Fibroblast of villous mesenchyme (primary cell): Measurements from ENCODE around the gene IFT172. TPM values are rescaled to one million over a fixed set of nuclear protein-coding genes. Genes with fewer than 3 reads are reported as not detected.

ENCODE experiments used
- DNase-seq: peaks from one replicate; pipeline ENCODE4 v3.0.0-alpha.2; 2010; ENCODE audit warnings: low read depth
- H3K4me3 ChIP-seq: 2 replicates; pipeline ENCODE4 v1.5.1; 2011; ENCODE audit warnings: low read depth, mild to moderate bottlenecking, low read length
- total RNA-seq: library from RNA; depleted of rRNA; stranded (reverse); fragments of >200 nt; gene quantifications from 2 replicates; pipeline ENCODE4 v1.2.3, GENCODE V29; 2012
- TF ChIP-seq, protein P1 (sequence below): IDR thresholded peaks from 2 replicates; pipeline ENCODE4 v1.5.1; 2012; ENCODE audit warnings: low read depth, mild to moderate bottlenecking, low read length; ENCODE audit not compliant: insufficient read depth

IFT172 gene
- total RNA-seq, 1 donor = 18.1 TPM

DNA sequence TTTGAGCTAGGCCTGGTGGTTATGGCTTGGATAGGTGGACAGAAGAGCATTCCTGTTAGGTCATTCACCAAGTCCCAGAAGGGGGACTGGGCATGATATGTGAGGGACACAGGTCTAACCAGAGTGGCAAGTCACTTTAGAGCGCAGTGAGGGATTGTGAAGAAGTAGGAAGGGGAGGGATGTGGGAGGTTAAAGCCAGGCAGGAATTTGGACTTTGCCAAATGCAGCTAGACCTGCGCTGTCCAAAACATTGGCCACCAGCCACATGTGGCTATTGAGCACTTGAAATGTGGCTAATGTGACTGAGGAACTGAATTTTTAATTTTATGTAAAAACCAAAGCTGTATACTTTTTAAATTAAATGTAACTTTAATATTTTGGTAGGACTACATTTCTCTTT is 30.8 kb upstream of the IFT172 start:
- TF ChIP-seq, protein P1, sequence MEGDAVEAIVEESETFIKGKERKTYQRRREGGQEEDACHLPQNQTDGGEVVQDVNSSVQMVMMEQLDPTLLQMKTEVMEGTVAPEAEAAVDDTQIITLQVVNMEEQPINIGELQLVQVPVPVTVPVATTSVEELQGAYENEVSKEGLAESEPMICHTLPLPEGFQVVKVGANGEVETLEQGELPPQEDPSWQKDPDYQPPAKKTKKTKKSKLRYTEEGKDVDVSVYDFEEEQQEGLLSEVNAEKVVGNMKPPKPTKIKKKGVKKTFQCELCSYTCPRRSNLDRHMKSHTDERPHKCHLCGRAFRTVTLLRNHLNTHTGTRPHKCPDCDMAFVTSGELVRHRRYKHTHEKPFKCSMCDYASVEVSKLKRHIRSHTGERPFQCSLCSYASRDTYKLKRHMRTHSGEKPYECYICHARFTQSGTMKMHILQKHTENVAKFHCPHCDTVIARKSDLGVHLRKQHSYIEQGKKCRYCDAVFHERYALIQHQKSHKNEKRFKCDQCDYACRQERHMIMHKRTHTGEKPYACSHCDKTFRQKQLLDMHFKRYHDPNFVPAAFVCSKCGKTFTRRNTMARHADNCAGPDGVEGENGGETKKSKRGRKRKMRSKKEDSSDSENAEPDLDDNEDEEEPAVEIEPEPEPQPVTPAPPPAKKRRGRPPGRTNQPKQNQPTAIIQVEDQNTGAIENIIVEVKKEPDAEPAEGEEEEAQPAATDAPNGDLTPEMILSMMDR = no peak
- no peak for DNase-seq
- H3K4me3 ChIP-seq = no peak overlapping the region

DNA sequence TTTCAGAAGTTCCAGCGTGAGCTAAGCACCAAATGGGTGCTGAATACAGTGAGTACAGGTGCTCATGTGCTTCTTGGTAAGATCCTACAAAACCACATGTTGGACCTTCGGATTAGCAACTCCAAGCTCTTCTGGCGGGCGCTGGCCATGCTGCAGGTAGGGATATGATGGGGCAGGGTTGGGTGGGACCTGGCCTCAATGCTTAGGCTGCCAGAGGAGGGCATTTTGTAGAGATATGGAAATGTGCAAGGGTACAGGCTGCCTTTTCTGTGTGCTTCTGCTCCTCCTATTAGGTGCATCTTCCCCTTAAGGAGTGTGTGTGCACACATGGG is 29.2 kb upstream of the IFT172 start:
- no peak overlapping the region for H3K4me3 ChIP-seq
- DNase-seq = no peak
- TF ChIP-seq, protein P1 = no peak

DNA sequence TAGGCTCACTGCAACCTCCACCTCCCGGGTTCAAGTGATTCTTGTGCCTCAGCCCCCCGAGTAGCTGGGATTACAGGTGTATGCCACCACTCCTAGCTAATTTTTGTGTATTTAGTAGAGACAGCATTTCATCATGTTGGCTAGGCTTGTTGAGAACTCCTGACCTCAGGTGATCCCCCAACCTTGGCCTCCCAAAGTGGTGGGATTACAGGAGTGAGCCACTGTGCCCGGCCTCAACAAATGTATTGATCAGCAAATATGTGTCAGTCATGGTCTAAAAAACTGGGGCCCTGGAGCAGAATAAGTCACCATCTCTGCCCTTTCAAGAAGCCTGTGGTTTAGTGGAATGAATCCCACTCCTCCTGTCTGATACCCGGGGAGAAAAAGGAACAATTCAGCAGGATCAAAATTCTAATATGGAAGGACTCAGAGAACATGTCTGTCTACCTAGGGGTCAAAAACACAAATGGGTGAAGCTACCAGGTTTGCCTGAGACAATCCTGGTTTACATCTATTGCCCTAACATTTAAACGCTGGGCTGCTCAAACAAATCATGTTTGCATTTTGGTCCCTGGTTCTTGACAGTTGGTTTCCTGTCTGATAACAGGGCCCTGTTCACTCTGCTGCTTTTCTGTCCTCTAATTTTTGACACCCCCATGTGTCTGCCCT is 28.7 kb upstream of the IFT172 start:
- H3K4me3 ChIP-seq = no peak overlapping the region
- TF ChIP-seq, protein P1 = no peak
- DNase-seq = no peak

DNA sequence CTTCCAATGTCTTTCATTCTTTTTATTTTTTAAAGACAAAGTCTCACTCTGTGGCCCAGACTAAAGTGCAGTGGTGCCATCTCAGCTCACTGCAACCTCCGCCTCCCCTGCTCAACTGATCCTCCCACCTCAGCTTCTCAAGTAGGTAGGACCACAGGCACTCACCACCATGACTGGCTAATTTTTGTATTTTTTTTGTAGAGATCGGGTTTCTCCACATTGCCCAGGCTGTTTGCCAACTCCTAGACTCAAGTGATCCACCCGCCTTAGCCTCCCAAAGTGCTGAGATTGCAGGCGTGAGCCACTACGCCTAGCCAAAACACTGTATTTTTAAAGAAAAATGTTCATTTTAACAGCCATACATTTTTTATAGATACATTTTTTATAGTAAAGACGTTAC is 19.8 kb upstream of the IFT172 start:
- peak; percentile 27 for DNase-seq
- TF ChIP-seq, protein P1 = no peak
- H3K4me3 ChIP-seq = no peak overlapping the region

DNA sequence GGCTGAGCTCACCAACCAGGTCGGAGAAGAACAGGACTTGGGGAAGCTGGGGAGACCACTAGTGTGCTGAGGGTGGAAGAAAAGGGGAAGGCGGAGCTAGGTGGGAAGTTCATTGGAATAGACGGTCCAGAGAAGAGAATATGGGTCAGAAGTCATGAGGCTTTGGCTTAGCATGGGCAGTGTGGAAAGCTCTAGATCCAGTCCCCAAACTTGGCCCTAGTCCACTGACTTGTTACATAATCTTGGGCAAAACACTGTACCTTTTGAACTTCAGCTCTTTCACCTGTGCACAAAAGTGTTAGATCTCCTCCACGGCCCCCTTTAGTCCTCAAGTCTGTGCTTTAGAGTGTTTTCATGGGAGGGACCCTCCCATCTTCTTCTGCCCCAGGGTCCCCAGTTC is 17.8 kb upstream of the IFT172 start:
- no peak overlapping the region for H3K4me3 ChIP-seq
- TF ChIP-seq, protein P1 = no peak
- no peak for DNase-seq

DNA sequence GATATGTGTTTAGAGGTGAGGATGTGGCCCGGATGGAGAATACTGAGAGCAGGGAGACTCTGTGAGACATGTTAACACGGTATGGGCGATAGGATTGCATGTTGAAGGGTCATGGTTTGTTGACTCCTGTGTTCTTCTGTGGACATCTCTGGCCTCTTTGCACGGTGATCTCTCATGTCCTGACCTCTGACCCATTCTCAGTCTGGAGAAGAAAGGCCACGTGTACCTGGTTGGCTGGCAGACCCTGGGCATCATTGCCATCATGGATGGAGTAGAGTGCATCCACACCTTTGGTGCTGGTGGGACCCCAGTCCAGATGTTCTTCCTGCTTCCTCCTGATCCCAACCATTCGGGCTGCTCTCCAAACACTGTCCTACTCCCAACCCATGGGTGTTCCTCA is 17.0 kb upstream of the IFT172 start:
- DNase-seq = no peak
- H3K4me3 ChIP-seq = no peak overlapping the region
- TF ChIP-seq, protein P1 = no peak

DNA sequence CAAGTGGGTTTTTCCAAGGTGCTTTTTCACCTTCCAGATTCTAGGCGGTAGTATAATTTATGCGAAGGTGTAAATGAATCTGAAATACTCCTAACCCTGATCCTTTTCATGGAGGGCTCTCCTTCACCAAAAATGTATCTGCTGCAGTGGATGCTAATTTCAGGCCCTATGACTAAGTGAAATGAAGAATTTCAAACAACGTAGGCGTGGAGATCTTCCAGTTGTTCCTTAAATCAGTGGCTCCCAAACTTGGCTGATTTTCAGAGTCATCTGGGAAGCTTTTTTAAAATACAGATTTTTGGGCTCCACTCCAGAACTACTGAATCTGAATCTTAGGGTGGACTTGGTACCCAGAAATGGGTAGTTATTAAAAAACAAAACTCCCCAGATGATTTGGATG is 12.6 kb upstream of the IFT172 start:
- DNase-seq = no peak

More for the DNA sequence above, 12.6 kb upstream of the IFT172 start:
- TF ChIP-seq, protein P1 = no peak
- no peak overlapping the region for H3K4me3 ChIP-seq
